RWPE2 (cell line): ENCODE measurements around the gene ARHGEF7.

Source experiments
- ATAC-seq: fragments of 200-7000 bp; cut with Tn5 transposase; 3 replicates; pipeline ENCODE4 v1.9.1; 2021; ENCODE audit warnings: low read depth
- DNase-seq: peaks from one replicate; pipeline ENCODE4 v3.0.0-alpha.2; 2020; ENCODE audit warnings: low spot score
- H3K27ac ChIP-seq: fragments of 450-650 bp; 2 replicates; pipeline ENCODE4 v1.5.1; 2017; ENCODE audit warnings: mild to moderate bottlenecking; ENCODE audit not compliant: poor library complexity, severe bottlenecking
- H3K27me3 ChIP-seq: fragments of 250-450 bp; sonication (Bioruptor Pico); 2 replicates; pipeline ENCODE4 v1.5.1; 2021; ENCODE audit warnings: mild to moderate bottlenecking, moderate library complexity; ENCODE audit not compliant: insufficient read depth, poor library complexity, severe bottlenecking
- H3K36me3 ChIP-seq: fragments of 250-450 bp; sonication (Bioruptor Pico); 2 replicates; pipeline ENCODE4 v1.5.1; 2020; ENCODE audit warnings: low read depth, mild to moderate bottlenecking, moderate library complexity
- H3K4me1 ChIP-seq: fragments of 250-450 bp; sonication (Bioruptor Pico); 2 replicates; pipeline ENCODE4 v1.5.1; 2021; ENCODE audit warnings: mild to moderate bottlenecking, moderate library complexity; ENCODE audit not compliant: insufficient read depth, poor library complexity, severe bottlenecking
- H3K4me3 ChIP-seq: fragments of 250-450 bp; sonication (Bioruptor Pico); 2 replicates; pipeline ENCODE4 v1.5.1; 2021; ENCODE audit warnings: mild to moderate bottlenecking, moderate library complexity; ENCODE audit not compliant: severe bottlenecking
- H3K9me3 ChIP-seq: fragments of 250-450 bp; sonication (Bioruptor Pico); 2 replicates; pipeline ENCODE4 v1.5.1; 2021; ENCODE audit warnings: mild to moderate bottlenecking, moderate library complexity; ENCODE audit not compliant: severe bottlenecking
- TF ChIP-seq, protein P1 (sequence below): fragments of 450-650 bp; IDR thresholded peaks from one replicate; pipeline ENCODE4 v1.5.1; 2017; ENCODE audit warnings: mild to moderate bottlenecking, moderate library complexity; ENCODE audit not compliant: poor library complexity, severe bottlenecking

ARHGEF7 gene

DNA sequence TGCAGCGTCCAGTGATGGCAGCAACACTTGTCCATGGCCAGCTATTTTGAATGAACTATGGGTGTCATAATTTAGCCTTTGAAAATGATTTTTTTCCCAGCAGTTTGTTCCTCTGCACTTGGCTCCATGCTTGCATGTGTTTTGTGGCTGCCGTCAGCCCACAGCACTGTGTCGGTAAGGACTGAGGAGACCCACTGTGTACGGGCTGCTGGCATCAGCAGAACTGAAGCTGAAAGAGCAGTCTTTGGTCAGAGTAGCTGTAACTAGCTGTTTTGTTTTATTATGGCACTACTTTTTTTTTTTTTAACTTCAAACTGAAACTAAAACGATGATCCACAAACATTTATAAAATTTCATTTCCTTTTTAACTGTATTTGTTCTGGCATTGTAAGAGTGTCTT, 155.0 kb downstream of the ARHGEF7 start:
- Histone ChIP-seq H3K4me3 (no peak overlapping the region), H3K9me3 (no peaks in the 10 kb centered on the region), H3K4me1 (no peaks in the 10 kb centered on the region), H3K27me3 (no peaks in the 10 kb centered on the region), H3K36me3 (peaks cover 22% of the 10 kb centered on the region), H3K27ac (no peak overlapping the region)
- DNase-seq (no peak), ATAC-seq (no peak)
- TF ChIP-seq, protein P1, sequence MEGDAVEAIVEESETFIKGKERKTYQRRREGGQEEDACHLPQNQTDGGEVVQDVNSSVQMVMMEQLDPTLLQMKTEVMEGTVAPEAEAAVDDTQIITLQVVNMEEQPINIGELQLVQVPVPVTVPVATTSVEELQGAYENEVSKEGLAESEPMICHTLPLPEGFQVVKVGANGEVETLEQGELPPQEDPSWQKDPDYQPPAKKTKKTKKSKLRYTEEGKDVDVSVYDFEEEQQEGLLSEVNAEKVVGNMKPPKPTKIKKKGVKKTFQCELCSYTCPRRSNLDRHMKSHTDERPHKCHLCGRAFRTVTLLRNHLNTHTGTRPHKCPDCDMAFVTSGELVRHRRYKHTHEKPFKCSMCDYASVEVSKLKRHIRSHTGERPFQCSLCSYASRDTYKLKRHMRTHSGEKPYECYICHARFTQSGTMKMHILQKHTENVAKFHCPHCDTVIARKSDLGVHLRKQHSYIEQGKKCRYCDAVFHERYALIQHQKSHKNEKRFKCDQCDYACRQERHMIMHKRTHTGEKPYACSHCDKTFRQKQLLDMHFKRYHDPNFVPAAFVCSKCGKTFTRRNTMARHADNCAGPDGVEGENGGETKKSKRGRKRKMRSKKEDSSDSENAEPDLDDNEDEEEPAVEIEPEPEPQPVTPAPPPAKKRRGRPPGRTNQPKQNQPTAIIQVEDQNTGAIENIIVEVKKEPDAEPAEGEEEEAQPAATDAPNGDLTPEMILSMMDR = no peak

DNA sequence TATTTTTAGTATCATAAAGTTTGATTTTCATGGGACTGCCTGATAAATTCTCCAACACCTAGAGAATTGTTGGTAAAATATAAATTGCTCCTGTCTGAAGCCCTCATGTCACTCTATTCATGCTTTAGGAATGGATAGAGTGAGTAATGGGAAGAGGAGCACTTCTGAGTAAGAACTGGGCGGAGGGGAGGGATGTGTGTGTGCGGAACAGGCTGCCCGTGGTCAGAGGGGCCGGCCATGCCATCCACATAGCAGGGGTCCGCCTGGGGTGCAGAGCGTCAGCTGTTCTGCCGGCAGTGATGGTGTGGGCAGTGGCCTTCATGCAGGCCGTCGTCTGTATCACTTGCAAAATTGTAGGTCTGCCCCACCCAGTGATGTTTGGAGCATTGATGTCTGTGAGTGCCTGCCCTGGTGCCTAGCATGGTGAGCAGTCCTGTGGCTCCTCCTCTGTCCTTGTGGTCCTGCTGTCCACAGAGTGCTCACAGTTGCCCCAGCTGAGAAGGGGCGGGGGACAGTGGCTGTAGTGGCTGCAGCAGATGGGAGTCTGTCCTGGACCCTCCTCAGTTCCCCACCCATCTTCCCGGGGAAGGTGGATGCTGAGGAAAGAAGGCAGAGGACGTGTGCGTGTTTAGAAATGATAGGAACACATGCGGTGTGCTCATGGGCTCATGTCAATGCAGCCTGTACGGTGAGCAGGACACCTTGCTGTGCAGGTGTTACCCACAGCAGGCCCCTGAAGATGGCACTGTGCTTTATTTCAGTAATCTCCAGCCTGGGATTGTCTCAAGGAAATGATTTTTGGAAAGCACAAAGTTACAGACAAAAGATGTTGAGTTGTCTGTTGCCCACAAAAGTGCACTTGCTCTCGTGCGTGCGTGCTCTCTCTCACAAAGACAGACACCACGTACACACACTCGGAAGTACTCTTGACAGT, 155.9 kb downstream of the ARHGEF7 start:
- Histone ChIP-seq H3K4me3 (no peak overlapping the region), H3K27me3 (no peaks in the 10 kb centered on the region), H3K27ac (no peak overlapping the region), H3K9me3 (no peaks in the 10 kb centered on the region), H3K36me3 (peaks cover 31% of the 10 kb centered on the region), H3K4me1 (no peaks in the 10 kb centered on the region)
- TF ChIP-seq, protein P1 = no peak
- ATAC-seq (no peak), DNase-seq (no peak)

DNA sequence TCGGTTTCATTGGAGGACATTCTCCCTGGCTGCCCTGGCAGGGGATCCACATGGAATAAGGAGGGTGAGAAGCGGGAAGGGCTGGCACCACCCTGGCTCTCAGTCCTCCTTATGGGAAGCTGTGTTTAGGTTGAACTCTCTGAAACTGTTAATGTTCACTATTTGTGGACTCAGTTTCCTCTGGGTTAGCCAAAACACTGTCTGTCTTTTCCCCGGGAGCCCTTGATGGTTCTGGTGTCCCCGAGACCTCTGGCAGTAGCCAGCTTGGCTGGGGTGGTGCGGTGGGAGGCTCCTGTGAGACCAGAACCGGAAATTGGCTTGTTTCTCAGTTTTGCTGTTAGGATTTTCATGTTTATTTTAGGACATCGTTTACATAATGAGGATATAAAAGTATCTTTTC, 157.0 kb downstream of the ARHGEF7 start:
- Histone ChIP-seq H3K27ac (no peak overlapping the region), H3K36me3 (peaks cover 41% of the 10 kb centered on the region), H3K27me3 (no peaks in the 10 kb centered on the region), H3K4me3 (no peak overlapping the region), H3K9me3 (no peaks in the 10 kb centered on the region), H3K4me1 (no peaks in the 10 kb centered on the region)
- ATAC-seq (no peak), DNase-seq (no peak)
- TF ChIP-seq, protein P1 = no peak

DNA sequence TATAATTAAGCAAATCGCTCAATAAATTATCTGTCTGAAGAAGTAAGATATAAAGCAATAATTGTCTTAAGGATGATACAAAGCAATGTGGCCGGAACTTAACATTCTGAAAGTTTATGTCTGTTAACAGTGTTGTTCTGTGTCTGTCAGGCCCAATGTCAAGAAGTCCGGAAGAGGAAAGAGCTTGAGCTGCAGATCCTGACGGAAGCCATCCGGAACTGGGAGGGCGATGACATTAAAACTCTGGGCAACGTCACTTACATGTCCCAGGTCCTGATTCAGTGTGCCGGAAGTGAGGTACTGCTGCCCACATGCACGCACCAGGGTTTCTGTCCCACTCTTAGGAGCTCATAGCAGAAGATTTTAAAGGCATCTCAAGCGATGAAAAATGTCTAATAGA, 160.3 kb downstream of the ARHGEF7 start:
- Histone ChIP-seq H3K4me1 (no peaks in the 10 kb centered on the region), H3K36me3 (peaks cover 59% of the 10 kb centered on the region), H3K9me3 (no peaks in the 10 kb centered on the region), H3K27me3 (no peaks in the 10 kb centered on the region), H3K27ac (no peak overlapping the region), H3K4me3 (no peak overlapping the region)
- DNase-seq (no peak), ATAC-seq (no peak)
- TF ChIP-seq, protein P1 = no peak
